ENCODE measurements around the gene TRABD2B. TPM values are rescaled to one million over a fixed set of nuclear protein-coding genes. Genes with fewer than 3 reads are reported as not detected.

Gene TRABD2B
- total and polyA plus RNA-seq, 2 of the 13 experiments (the other 11 are each of a cell fraction or from before 2014, with no cell fraction given) = 0.04 TPM; not detected in 1

DNA sequence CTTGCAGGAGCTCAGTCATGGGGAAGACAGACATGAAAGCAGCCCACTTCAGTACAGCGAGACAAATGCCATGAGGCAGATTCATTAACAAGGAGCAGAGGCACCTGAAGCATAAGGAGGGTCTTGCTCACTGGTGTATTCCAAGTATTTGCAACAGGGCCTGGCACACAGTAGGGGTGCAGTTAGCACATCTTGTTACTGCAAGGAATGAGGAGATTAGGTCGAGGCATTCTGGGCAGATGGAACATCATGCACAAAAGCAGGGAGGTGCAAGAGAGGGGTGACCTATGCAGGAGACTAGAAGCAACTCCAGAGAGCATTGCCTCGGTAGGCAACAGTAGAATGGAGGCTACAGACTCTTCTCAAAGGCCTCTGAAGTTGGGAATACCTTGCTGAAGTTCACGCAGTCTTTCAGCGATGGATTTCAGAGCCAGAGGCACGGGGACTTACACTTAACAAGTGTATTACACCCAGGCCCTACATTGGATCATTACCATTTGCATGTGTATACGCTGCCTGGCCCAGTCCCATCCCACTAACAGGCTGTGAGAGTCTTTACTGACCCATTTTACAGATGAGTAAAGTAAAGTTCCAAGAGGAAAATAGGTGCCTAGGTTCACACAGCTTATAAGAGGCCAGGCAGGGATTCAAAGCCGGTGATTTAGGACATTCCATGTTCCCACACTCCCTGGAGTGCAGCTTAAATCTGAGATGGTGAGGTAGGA is 82.1 kb downstream of the TRABD2B start (continued):
- TF ChIP-seq ZC3H13 (CRISPR knock-in tag; IDR thresholded peaks at IDR 0.05) (0 out of 2 replicates have a peak, but pooled peaks have one; percentile 50), ZNF629 (CRISPR knock-in tag; conservative IDR thresholded peaks at IDR 0.05) (peak; percentile 96), NFIC (IDR thresholded peaks at IDR 0.05; ENCODE audit: low read length) (no peak)

DNA sequence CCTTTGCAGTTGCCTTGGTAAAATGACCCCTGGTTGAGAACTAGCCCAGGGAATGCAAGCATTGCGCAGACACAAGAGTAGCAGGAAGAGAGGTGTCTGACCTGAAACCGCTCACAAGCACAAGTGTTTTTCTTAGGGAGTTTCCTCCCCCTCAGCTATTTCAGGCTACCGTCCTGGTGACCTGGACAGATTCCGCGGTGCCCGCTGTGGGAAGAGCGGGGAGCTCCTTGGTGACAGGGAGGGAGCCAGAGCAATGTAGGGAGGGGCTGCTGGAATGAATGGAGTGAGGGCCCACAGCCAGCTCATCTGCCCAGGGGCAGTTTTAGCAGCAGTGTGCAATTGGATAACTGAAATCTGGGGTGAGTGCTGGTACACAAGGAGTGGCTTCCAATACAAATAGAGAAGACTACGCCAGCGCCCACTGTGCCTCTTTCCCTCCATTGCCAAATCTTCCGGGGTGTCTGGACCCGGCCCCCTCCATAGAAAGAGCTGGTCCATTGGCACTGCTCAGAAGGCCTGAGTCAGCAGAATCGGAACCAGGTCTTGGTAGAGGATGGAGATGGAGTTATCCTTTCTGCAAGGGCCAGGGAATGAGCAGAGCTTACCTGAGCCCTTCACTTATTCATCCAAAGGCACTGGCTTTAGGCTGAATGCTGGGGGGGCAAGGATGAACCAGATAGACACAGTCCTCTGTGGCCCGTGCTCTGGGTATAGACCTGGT is 82.8 kb downstream of the TRABD2B start:
- peak overlapping the region; percentile 88 for H3K9ac ChIP-seq (ENCODE audit: insufficient read depth, low read depth, low read length)
- WGBS (ENCODE audit: low lambda C conversion rate) = 97% methylated on average over 13 of the region's 13 CpGs
- H3K79me2 ChIP-seq (ENCODE audit: insufficient read depth, low read length) = peaks cover 6% of the 10 kb centered on the region
- ChIA-PET POLR2A (interaction anchor here (1.1 to 2.6 kb wide), 3 partner anchors 8 to 47 kb away, joined by 4 to 33 read pairs (median 8); no protein-coding TSS in a partner anchor), CTCF (ENCODE audit: low intra/inter-chr PET ratio, low total read pairs) (no interaction called here)
- ATAC-seq (no peak), DNase-seq (ENCODE audit: low spot score) (no peak), FAIRE-seq (peak; percentile 12)
- in situ Hi-C loops (cut with HindIII; ENCODE audit: extremely low pct_ligation_motif_present, low pct_unique_long_range_greater_than_20kb) = no loop called here
- H3K4me1 ChIP-seq (ENCODE audit: insufficient read depth, low read length) = peaks cover 97% of the 10 kb centered on the region
- no peaks in the 10 kb centered on the region for H3K9me3 ChIP-seq (ENCODE audit: low read length)
- H4K20me1 ChIP-seq (ENCODE audit: insufficient read depth, low read length) = no peaks in the 10 kb centered on the region
- H3K27me3 ChIP-seq (ENCODE audit: control insufficient read depth in 1 of 2, insufficient read depth in 2 of 2, low read length in 2 of 2) = no peaks in the 10 kb centered on the region
- BruUV-seq (replicated peaks) = no TSS peak
- H3K36me3 ChIP-seq (replicated peaks in 1 of 2; ENCODE audit: control insufficient read depth in 1 of 2, insufficient read depth in 2 of 2, low read length in 2 of 2) = no peaks in the 10 kb centered on the region
- H2AFZ ChIP-seq (ENCODE audit: low read length) = no peak overlapping the region
- no peak overlapping the region for H3K4me2 ChIP-seq (ENCODE audit: low read depth, low read length)
- intact Hi-C loops (cut with micrococcal nuclease; ENCODE audit: unreplicated experiment) = no loop called here
- no peak overlapping the region for H3K4me3 ChIP-seq (replicated peaks in 1 of 3; ENCODE audit: insufficient read depth in 1 of 3, low read depth in 2 of 3, low read length in 3 of 3)
- H3K27ac ChIP-seq (ENCODE audit: extremely low read length, insufficient read depth, low read length) = peak overlapping the region; percentile 98
- TF ChIP-seq ZNF567 (CRISPR knock-in tag; IDR thresholded peaks at IDR 0.05; ENCODE audit: borderline replicate concordance) (no peak), YEATS2 (CRISPR knock-in tag; IDR thresholded peaks at IDR 0.05; ENCODE audit: borderline replicate concordance) (no peak), RBAK (CRISPR knock-in tag; IDR thresholded peaks at IDR 0.05) (no peak), SP2 (CRISPR knock-in tag; IDR thresholded peaks at IDR 0.05) (no peak), JARID2 (CRISPR knock-in tag; IDR thresholded peaks at IDR 0.05; ENCODE audit: insufficient replicate concordance) (no peak), MAFF (IDR thresholded peaks at IDR 0.05; ENCODE audit: low read depth, low read length) (peak; percentile 98), THYN1 (CRISPR knock-in tag; IDR thresholded peaks at IDR 0.05; ENCODE audit: borderline replicate concordance, low read depth) (no peak), AKAP8 (CRISPR knock-in tag; IDR thresholded peaks at IDR 0.05) (no peak), HNRNPLL (IDR thresholded peaks at IDR 0.05; ENCODE audit: low read depth, low read length, poor library complexity, severe bottlenecking) (no peak), ATRX (CRISPR knock-in tag; IDR thresholded peaks at IDR 0.05; ENCODE audit: borderline replicate concordance) (no peak), CENPX (CRISPR knock-in tag; IDR thresholded peaks at IDR 0.05) (no peak), ZNF350 (CRISPR knock-in tag; IDR thresholded peaks at IDR 0.05; ENCODE audit: borderline replicate concordance, low read depth) (no peak), ZNF451 (CRISPR knock-in tag; IDR thresholded peaks at IDR 0.05) (no peak), MAFG (CRISPR knock-in tag; IDR thresholded peaks at IDR 0.05) (peak; percentile 76), ZNF737 (CRISPR knock-in tag; IDR thresholded peaks at IDR 0.05; ENCODE audit: borderline replicate concordance) (no peak), EEA1 (CRISPR knock-in tag; IDR thresholded peaks at IDR 0.05; ENCODE audit: borderline replicate concordance) (no peak), BRCA1 (CRISPR knock-in tag; IDR thresholded peaks at IDR 0.05) (no peak), ZNF460 (CRISPR knock-in tag; IDR thresholded peaks at IDR 0.05; ENCODE audit: borderline replicate concordance) (no peak)
- TF ChIP-seq, protein P1, sequence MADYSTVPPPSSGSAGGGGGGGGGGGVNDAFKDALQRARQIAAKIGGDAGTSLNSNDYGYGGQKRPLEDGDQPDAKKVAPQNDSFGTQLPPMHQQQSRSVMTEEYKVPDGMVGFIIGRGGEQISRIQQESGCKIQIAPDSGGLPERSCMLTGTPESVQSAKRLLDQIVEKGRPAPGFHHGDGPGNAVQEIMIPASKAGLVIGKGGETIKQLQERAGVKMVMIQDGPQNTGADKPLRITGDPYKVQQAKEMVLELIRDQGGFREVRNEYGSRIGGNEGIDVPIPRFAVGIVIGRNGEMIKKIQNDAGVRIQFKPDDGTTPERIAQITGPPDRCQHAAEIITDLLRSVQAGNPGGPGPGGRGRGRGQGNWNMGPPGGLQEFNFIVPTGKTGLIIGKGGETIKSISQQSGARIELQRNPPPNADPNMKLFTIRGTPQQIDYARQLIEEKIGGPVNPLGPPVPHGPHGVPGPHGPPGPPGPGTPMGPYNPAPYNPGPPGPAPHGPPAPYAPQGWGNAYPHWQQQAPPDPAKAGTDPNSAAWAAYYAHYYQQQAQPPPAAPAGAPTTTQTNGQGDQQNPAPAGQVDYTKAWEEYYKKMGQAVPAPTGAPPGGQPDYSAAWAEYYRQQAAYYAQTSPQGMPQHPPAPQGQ (CRISPR knock-in tag; IDR thresholded peaks at IDR 0.05; ENCODE audit: borderline replicate concordance) = no peak
